NT2/D1 (cell line): ENCODE data around the gene APLNR.

Experiments used
- SUZ12 ChIP-seq: IDR thresholded peaks from 2 replicates; pipeline ENCODE4 v1.6.1; 2011; ENCODE audit not compliant: insufficient read length, insufficient read depth; ENCODE audit errors: extremely low read depth
- ZNF274 ChIP-seq: IDR thresholded peaks from 2 replicates; pipeline ENCODE4 v1.6.1; 2011; ENCODE audit warnings: mild to moderate bottlenecking, low read depth, low read length

DNA sequence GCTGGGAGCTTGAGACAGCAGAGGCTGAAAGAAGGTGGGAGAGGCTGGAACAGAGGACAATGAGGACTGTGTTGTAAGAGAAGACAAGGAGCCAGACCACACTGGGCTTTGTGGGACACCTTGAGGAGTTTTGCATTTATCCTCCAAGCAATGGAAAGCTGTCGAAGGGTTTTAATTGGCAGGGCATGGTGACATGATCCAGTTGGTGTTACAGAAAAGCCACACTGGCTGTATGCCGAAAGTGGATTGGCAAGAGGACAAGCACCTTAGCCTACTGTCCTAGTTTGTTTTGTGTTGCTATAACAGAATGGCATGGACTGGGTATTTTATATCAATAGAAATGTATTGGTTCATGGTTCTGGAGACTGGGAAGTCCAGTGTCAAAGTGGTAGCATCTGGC lies 14.0 kb upstream of the APLNR start:
- TF ChIP-seq SUZ12, result no peak
- no peak for TF ChIP-seq ZNF274
